Liver (tissue), 3 donors: Measurements from ENCODE around the gene ITGBL1.

Experiments used
- FOXA2 ChIP-seq: IDR thresholded peaks from 2 replicates; pipeline ENCODE4 v1.6.1; 2016; ENCODE audit warnings: antibody characterized with exemption
- GABPA ChIP-seq, 2 donors: IDR thresholded peaks in 1 of 2; conservative IDR thresholded peaks in 1 of 2; 2 replicates each; pipeline ENCODE4 v1.6.1; 2016; ENCODE audit warnings: antibody characterized with exemption in 2 of 2, mild to moderate bottlenecking in 1 of 2, moderate library complexity in 1 of 2
- NR2F2 ChIP-seq: IDR thresholded peaks from 2 replicates; pipeline ENCODE4 v1.6.1; 2016; ENCODE audit warnings: antibody characterized with exemption
- RAD21 ChIP-seq, 2 donors: IDR thresholded peaks; 2 replicates each; pipeline ENCODE4 v1.6.1; 2016; ENCODE audit warnings: antibody characterized with exemption in 2 of 2, mild to moderate bottlenecking in 2 of 2
- SP1 ChIP-seq: IDR thresholded peaks from 2 replicates; pipeline ENCODE4 v1.6.1; 2018; ENCODE audit warnings: antibody characterized with exemption, mild to moderate bottlenecking
- TAF1 ChIP-seq: conservative IDR thresholded peaks from 2 replicates; pipeline ENCODE4 v1.6.1; 2016; ENCODE audit warnings: antibody characterized with exemption, mild to moderate bottlenecking
- YY1 ChIP-seq: IDR thresholded peaks from 2 replicates; pipeline ENCODE4 v1.6.1; 2016; ENCODE audit warnings: antibody characterized with exemption, mild to moderate bottlenecking
- TF ChIP-seq, protein P1 (sequence below): IDR thresholded peaks from 2 replicates; pipeline ENCODE4 v1.6.1; 2016; ENCODE audit warnings: antibody characterized with exemption
- TF ChIP-seq, protein P2 (sequence below): fragments of 150-350 bp; IDR thresholded peaks from 2 replicates; pipeline ENCODE4 v1.5.1; 2017; ENCODE audit warnings: improper control_type of control experiment, low read depth, low read length; ENCODE audit not compliant: missing input control
- TF ChIP-seq, protein P3 (sequence below): IDR thresholded peaks from 2 replicates; pipeline ENCODE4 v1.6.1; 2016; ENCODE audit warnings: antibody characterized with exemption, mild to moderate bottlenecking
- TF ChIP-seq, protein P4 (sequence below): IDR thresholded peaks from 2 replicates; pipeline ENCODE4 v1.6.1; 2016; ENCODE audit warnings: antibody characterized with exemption
- donor health status: healthy.
- donor health status: healthy.

DNA sequence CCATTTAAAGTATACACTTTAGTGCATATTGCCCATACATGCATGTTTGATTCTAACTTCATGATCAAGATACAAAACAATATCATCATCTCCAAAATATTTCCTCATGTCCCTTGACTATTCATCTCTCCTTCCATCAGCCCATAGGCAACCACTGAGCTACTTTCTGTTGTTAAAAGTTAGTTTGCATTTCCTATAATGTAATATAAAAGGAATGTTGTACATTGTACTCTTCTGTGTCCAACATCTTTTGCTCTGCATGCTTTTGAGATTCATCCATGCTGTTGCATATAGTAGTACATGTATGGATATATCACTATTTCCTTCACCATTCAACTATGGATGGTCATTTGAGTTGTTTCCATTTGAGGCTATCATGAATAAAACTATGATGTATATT lies 74.7 kb downstream of the ITGBL1 start:
- TF ChIP-seq, protein P1, sequence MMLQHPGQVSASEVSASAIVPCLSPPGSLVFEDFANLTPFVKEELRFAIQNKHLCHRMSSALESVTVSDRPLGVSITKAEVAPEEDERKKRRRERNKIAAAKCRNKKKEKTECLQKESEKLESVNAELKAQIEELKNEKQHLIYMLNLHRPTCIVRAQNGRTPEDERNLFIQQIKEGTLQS, result no peak
- TF ChIP-seq, protein P2, sequence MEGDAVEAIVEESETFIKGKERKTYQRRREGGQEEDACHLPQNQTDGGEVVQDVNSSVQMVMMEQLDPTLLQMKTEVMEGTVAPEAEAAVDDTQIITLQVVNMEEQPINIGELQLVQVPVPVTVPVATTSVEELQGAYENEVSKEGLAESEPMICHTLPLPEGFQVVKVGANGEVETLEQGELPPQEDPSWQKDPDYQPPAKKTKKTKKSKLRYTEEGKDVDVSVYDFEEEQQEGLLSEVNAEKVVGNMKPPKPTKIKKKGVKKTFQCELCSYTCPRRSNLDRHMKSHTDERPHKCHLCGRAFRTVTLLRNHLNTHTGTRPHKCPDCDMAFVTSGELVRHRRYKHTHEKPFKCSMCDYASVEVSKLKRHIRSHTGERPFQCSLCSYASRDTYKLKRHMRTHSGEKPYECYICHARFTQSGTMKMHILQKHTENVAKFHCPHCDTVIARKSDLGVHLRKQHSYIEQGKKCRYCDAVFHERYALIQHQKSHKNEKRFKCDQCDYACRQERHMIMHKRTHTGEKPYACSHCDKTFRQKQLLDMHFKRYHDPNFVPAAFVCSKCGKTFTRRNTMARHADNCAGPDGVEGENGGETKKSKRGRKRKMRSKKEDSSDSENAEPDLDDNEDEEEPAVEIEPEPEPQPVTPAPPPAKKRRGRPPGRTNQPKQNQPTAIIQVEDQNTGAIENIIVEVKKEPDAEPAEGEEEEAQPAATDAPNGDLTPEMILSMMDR, result no peak
- TF ChIP-seq TAF1, result no peak
- TF ChIP-seq, protein P3, sequence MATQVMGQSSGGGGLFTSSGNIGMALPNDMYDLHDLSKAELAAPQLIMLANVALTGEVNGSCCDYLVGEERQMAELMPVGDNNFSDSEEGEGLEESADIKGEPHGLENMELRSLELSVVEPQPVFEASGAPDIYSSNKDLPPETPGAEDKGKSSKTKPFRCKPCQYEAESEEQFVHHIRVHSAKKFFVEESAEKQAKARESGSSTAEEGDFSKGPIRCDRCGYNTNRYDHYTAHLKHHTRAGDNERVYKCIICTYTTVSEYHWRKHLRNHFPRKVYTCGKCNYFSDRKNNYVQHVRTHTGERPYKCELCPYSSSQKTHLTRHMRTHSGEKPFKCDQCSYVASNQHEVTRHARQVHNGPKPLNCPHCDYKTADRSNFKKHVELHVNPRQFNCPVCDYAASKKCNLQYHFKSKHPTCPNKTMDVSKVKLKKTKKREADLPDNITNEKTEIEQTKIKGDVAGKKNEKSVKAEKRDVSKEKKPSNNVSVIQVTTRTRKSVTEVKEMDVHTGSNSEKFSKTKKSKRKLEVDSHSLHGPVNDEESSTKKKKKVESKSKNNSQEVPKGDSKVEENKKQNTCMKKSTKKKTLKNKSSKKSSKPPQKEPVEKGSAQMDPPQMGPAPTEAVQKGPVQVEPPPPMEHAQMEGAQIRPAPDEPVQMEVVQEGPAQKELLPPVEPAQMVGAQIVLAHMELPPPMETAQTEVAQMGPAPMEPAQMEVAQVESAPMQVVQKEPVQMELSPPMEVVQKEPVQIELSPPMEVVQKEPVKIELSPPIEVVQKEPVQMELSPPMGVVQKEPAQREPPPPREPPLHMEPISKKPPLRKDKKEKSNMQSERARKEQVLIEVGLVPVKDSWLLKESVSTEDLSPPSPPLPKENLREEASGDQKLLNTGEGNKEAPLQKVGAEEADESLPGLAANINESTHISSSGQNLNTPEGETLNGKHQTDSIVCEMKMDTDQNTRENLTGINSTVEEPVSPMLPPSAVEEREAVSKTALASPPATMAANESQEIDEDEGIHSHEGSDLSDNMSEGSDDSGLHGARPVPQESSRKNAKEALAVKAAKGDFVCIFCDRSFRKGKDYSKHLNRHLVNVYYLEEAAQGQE, result no peak
- no peak for TF ChIP-seq FOXA2
- TF ChIP-seq RAD21 (IDR thresholded peaks at IDR 0.05), result no peak
- TF ChIP-seq GABPA (IDR thresholded peaks at IDR 0.05 in 1 of 2, conservative IDR thresholded peaks at IDR 0.05 in 1 of 2), result no peak
- TF ChIP-seq NR2F2, result no peak
- no peak for TF ChIP-seq YY1
- TF ChIP-seq, protein P4, sequence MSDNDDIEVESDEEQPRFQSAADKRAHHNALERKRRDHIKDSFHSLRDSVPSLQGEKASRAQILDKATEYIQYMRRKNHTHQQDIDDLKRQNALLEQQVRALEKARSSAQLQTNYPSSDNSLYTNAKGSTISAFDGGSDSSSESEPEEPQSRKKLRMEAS, result no peak
- no peak for TF ChIP-seq SP1
